ENCODE results near the gene PKHD1.

- no peak for TF ChIP-seq POLR2A (IDR thresholded peaks at IDR 0.05)
- no peak for TF ChIP-seq CTCF (IDR thresholded peaks at IDR 0.05)
These were observed 466.4 kb downstream of the PKHD1 start for GRCh38 chr6:51620971-51621370.
